HG03442 (cell line): ENCODE results near the gene C6orf132.

Experiments
- ATAC-seq: cut with Tn5 transposase; IDR thresholded peaks from one replicate; pipeline ENCODE4 v1.9.1; 2021; ENCODE audit warnings: mild to moderate bottlenecking, moderate library complexity; ENCODE audit not compliant: unreplicated experiment

C6orf132 gene

DNA sequence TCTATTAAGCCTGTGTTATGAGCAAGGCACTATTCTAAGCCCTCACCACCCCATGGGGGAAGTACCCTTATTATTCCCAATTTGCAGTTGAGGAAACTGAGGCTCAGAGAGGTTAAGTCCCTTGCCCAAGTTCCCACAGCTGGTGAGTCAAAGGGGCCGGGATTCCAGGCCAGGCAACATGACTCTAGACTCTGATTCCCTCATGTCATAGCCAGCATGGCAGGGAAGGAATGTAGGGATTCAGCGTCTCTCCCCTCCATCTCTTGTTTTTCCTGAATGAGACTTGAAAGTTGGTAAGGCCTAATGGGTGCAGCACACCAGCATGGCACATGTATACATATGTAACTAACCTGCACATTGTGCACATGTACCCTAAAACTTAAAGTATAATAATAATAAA, 6.7 kb downstream of the C6orf132 start:
- no peak for ATAC-seq

GRCh38 chr6:42135161-42135560, 7.3 kb downstream of the C6orf132 start:
- ATAC-seq = no peak

GRCh38 chr6:42133926-42134325, 8.5 kb downstream of the C6orf132 start:
- no peak for ATAC-seq

- no peak for ATAC-seq
These were observed 10.9 kb downstream of the C6orf132 start for GRCh38 chr6:42131531-42131930.

- ATAC-seq = no peak
These were observed 13.1 kb downstream of the C6orf132 start for GRCh38 chr6:42129360-42129676.

DNA sequence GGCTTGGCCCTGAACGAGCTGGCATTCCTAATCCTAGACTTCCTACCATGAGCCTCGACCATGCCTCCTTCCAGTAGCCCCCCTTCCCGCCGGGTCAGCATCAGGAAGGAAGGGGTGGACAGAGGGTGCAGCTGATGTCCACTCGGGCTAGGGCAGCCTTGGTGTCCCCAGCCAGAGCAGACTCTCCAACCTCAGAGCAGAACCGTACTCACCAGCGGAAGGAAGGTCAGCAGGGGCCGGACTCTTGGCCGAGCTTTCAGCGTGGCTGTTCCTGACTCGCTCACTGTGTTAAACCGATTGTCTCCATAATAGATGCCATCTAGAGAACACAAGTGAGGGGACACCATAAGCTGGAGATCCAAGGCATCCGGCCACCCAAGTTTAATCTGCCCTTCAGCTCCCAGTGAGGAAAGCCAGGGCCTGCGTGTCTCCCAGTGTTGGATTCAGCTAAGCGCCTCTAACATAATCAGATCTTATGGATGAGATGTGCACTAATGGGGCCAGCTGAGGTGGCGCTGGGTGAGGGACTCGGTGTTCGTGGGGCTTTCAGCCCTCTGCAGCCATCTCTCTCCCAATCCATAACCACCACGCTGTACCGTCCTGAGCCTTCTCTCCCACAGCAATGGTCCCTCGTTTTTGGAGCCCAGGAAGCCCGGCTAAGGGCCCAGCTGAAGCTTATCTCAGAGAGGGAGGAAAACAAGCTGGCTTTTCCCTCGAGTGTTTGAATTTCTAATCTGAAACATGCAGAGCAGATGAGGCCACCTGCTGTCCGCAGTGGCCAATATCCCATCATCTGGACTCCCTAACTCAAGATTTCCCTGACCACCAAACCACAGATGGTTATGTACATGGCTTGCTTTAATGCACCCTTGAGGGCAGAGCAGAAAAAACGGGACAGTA, 13.7 kb downstream of the C6orf132 start:
- ATAC-seq = no peak

DNA sequence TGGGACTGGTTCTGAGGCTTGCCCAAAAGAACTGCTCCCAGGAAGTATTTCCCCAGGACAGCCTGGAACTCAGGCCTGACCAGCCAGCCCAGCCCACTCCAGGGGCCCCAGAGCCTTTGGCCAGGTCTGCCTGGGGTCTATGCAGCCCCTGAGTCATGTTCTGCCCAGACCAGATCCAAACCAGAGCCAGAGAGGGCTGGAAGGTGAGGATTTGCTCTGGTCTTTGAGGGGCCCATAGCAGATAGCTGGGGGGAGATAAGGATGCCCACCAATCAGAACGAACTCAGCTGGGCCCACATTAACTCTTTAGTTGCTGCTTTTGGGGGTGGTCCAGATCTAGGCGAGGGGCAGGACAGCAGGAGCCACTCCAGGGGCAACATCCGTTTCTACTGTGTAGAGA, 16.8 kb downstream of the C6orf132 start:
- ATAC-seq = no peak

DNA sequence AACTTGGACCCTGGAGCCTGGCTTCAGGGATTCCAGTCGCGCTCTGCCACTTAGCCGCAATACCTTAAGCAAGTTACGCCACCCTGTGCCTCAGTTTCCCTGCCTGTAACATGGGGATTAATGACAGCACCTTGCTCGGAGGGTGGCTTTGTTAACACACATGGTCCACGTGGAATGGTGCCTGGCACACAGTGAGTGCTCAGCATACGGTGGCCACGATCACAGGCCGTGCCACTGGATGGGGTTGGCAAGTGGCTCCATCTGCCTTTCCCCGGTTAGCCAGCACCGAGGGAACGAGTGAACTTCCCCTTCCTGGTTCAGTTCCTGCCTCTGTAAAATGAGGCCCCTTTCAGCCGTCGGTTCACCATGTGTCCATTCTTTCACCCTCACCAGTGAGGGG, 17.2 kb downstream of the C6orf132 start:
- ATAC-seq = no peak

DNA sequence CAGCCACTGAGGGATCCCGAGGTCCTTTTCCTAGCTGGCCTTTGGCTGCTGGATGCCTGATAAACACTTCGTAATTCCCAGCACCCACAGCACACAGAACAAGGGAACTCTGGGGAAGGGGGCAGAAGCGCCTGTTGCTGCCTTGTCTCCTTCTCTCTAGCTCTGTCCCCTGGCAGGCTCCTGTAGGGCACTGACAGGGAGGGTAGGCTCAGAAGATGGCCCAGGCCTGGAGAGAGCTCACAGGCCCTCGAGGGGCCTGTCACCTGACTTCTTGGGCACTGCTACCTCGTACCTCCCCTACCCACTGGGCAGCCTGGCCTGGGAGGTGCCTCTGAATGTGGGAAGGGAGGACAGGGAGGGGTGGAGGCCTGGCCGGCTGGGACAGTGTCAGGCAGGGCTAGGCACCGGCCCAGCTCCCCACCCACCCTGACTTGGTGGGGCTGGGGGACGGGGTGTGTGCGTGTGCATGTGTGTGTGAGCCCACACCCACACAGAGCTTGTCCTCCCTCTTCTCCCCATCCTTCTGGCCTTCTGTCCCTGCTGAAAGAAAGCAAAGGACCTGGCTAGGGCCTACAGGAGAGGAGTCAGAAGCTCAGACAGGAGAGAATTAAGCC, 18.1 kb downstream of the C6orf132 start:
- ATAC-seq = no peak

- ATAC-seq = no peak
These were observed 18.9 kb downstream of the C6orf132 start for GRCh38 chr6:42123379-42124103.

DNA sequence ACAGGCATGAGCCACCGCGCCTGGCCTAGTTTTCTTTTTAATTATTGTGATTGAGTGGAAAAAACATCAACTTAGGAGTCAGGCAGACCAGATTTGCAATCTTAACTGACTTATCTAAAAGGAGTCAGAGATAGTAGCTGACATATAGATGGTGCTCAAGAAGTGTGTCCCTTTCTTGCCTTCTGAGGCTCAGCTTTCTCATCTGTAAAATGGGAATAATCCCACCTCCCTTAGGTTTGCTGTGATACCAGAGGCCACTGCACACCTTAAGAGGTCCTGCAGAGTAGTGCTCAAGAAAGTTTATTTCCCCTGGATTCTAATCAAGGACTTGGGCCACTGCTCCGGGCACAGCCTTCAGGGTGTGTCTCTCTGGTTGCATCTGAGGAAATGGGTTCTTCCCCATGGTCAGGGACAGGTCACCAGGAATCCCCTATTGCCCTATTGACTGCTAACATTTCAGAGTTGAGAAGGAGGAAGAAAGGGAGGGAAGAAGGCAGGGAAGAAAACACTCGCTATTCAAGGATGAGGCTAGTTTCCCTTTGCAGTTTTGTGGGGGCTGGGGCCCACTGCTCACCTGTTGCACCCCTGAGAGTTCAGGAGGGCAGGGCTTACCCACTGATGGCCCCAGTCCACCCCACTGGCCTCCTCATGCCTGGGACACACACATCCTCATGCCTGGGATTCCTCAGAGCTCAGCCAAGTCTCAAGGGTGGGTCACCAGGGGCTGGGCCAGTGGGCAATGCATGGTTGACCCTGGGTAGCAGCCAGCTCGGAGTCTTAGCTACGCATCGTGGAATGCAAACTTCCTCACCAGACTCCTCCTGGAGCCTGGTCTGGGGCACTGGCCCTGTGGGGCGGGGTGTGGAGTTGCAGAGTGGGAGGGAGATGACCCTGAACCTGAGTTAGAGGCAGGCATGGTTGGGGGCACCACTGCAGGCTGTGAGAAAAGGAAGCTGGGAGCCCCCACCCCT, 21.2 kb downstream of the C6orf132 start:
- no peak for ATAC-seq

DNA sequence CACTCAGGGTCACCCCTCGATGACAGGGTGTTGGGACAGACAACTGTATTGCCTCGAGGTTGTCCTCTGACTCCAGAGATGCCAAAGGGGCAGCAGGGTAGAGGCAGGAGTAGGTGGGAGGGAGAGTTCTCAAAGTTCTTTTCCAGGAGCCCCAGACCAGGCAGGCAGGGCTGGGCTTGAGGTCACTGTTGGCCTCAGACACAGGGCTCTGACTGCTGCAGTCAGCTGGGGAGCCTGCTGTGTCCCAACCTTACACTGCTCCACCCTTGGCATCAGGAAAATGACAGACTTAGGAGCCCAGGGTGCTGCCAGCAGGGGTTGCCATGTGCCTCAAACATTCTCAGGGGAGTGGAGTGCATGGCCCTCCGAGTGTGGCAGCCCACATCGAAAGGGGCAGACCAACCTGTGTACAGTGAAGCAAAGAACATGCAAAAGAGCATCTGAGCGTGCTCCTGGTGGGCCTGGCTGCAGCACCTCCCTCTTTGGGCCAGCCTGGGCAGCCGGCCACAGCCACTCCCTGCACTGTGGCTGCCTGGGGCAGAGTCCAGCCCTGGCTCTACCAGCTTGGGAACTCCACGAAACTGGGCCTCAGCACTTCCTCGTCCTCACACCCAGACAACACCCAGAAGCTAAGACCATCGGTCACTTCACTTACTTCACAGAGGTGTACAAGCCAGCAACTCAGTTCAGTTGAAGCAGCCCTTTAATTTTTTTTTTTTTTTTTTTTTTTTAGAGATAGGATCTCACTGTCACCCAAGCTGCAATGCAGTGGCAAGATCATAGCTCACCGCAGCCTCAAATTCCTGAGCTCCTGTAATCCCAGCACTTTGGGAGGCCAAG, 24.0 kb downstream of the C6orf132 start:
- no peak for ATAC-seq

GRCh38 chr6:42117843-42118161, 24.6 kb downstream of the C6orf132 start:
- no peak for ATAC-seq

DNA sequence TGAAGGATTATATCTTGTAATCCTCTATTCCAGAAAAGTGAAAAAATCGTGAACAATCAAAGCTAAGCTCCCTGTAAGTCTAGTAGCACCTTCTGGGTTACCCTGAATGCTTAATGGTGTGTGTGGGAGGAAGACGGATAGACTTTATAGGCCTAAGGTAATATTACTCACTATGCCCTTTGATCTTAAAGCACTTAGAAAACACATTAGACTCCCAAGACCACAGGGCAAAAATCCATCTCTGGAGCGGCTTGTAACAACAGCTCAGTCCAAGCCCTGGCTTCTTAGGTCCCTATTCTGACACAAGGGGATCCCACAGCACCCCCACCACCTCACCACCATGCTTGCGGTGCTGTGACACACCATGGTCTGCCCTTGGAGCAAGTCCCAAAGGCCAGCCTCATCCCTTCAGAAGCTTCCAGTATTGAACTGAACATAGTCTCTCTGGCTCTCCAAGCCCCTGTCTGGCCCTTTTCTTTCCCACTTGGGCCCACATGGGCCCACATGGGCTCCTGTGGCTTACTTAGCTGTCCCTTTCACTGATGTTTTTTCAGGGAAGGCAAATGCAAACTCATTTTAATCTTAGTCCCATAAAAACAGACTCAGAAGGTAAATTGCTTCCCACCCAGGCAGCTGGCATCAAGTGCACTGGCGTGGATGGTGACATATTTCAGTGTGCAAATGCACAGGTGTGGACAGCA, 28.3 kb downstream of the C6orf132 start:
- no peak for ATAC-seq

GRCh38 chr6:42112351-42112750, 30.1 kb downstream of the C6orf132 start:
- ATAC-seq = no peak

DNA sequence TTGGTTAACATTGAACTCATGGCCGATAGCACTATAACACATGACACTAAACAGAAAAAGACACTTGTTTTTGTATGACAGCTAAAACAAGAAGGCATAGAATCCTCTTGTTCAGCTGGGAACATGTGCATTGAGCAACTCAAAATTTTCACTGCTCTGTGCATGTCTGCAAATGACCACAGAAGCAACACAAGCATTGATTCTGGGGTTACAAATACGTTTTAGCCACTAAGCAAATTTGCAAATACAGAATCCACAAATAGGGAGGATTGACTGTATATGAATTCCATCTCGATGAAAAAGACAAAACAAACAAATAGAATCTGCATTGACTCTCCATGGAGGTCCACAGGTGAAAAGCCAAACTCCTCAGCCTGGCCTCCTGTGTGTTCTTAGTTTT, 31.7 kb downstream of the C6orf132 start:
- no peak for ATAC-seq

- no peak for ATAC-seq
These were observed 34.3 kb downstream of the C6orf132 start for GRCh38 chr6:42108071-42108470.

GRCh38 chr6:42106112-42107023, 36.1 kb downstream of the C6orf132 start:
- ATAC-seq = no peak
